ELR (cell line): ENCODE measurements around the gene TERT.

Experiments used
- DNase-seq: peaks from one replicate; pipeline ENCODE4 v3.0.0-alpha.2; 2015; ENCODE audit warnings: low read depth

The TERT gene

DNA sequence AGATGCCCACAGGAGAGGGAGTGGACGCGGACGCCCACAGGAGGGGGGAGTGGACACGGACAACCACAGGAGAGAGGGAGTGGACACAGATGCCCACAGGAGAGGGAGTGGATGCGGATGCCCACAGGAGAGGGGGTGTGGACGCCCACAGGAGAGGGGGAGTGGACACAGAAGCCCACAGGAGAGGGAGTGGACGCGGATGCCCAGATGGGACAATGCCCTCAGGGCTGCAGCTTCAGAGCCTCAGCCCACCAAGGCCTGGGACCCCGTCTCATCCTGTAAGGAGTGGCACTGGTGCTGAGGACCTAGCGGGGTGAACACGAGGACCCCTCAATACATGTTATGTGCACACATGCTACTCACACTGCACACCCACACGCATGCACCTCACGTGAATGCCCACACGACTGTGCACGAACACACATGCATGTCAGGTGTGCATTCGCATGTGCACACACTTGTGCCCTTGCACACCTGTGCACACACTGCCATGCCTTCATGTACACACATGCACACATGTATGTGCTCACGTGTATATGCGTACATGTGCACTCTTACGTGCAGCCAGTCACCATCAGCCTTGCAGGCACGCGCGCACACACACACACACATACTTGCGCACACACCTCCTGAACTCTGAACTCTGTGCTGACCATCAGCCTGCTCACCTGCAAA lies 34.9 kb downstream of the TERT start:
- DNase-seq, result no peak

GRCh38 chr5:1257841-1258240 lies 37.0 kb downstream of the TERT start:
- DNase-seq, result no peak

DNA sequence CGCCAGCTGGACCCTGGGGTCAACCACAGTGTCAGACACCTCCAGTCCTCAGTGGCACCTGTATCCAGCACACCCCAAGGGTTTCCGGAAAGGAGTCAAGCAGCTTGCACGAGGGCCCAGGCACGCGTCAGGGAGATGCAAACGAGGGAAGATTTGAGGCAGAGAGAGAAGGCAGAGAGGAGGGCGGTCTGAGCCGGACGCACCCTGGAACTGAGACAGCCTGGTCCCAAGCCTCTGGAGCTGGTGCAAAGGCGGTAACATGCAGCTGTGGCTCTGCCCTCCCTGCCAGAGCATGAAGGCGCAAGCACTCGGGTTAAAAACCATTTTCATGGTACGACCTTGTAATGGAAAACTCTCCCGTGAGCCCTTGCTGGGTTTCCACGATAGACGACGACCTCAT lies 37.5 kb downstream of the TERT start:
- no peak for DNase-seq

DNA sequence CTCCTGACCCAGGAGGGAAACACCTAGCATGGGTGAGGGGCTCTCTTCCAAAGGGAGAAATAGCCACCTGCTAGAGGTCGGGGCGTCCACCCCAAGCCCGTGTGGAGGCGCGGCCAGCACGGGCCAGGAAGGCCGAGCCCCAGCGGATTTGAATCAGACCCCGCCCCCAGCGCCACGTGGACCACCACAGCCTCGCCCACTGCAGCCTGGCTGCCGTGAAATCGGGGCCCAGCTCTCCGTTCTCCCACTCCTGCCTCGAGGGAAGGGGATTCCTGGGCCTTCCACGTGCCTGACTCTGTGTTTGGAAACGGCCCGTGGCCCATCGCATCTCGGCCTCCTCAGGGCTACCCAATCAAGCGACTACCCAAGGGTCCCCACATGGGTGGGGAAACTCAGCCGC lies 38.1 kb downstream of the TERT start:
- no peak for DNase-seq

GRCh38 chr5:1255081-1255561 lies 39.7 kb downstream of the TERT start:
- peak; percentile 61 for DNase-seq

DNA sequence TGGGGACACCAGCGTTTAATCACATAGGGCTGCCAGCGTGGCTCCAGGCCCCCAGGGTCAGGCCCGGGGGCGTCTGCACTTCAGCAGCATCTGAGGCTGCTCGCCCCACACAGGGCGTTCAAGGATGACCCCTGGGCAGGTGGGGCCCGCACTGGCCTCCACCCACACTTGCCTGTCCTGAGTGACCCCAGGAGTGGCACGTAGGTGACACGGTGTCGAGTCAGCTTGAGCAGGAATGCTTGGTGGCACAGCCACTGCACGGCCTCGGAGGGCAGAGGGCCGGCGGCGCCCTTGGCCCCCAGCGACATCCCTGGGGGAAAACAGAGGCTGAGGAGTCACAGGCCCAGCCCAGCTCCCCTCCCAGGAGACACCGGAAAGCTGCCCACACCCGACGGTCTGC lies 40.7 kb downstream of the TERT start:
- DNase-seq, result peak; percentile 59

DNA sequence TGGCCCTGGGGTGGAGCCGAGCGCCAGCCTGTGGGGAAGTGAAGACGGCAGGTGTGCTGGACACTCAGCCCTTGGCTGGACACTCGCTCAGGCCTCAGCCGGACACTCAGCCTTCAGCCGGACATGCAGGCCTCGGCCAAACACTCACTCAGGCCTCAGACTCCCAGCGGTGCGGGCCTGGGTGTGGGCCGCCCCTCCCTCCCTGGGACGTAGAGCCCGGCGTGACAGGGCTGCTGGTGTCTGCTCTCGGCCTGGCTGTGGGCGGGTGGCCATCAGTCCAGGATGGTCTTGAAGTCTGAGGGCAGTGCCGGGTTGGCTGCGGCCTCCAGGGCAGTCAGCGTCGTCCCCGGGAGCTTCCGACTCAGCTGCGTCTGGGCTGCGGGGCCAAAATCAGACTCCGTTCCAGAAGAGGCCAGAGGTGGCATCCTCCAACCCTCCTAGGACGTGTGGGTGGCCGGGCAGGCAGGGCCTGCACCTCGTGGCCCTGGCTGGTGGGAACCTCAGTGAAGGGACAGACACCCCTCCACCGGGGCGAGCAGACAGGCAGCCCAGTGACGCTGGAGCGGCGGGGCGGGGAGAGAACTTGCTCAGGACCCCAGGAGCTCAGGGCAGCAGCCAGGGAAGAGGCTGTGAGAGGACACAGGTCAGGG lies 41.3 kb downstream of the TERT start:
- DNase-seq, result peak; percentile 64

DNA sequence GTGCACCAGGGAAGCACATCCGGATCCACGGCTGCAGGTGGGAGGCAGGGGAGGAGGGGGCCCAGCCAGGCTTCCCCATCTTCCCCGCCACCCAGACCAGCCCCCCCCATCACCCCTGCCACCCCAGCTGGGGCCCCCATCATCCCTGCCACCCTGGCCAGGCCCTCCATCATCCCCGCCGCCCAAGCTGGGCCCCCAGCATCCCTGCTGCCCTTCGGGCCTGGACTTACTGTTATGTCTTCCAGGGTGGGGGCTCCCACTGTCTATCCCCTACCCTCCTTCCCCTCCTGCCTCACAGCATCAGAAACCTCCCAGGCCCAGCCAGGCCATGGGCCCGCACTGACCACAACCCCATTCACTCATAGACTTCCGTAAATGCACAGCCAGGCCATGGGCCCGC lies 42.2 kb downstream of the TERT start:
- DNase-seq, result no peak

DNA sequence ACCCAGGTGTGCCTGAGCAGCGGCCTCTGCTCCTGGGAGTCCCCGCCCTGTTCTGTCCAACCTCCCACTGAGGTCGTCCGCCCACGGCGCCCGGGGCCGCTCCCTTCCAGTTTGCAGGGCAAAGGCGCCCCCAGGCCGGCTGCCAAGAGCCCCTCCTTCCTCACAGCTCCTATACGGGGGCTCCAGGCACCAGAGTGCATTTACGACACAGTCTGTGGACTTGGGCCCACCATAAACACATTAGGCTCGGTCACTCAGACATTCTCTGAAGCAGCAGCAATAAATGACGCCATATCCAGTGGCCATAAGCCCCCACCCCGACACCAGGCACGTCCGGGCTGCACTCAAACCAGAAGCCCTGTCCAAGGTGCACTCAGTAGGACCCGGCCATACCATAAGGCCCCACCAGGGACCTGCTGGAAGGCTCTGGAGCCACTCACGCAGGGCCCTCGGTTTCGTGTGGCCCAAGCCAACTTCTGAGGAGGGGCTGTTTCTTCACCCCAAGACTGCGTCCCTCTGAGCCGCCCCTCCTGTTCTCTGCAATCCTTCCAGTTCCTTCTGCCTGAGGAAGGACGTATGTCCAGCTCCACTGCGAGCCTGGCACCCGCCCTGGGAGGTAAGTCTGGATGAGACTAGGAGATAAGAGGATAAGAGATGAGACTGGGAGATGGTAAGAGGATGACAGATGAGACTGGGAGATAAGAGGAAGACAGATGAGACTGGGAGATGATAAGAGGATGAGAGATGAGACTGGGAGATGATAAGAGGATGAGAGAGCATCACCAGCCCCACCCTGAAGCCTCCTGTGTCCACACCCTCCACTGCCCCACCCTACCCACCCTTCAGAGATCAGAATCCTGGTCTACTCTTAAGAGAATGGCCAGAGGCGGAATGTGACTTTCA lies 42.9 kb downstream of the TERT start:
- no peak for DNase-seq

DNA sequence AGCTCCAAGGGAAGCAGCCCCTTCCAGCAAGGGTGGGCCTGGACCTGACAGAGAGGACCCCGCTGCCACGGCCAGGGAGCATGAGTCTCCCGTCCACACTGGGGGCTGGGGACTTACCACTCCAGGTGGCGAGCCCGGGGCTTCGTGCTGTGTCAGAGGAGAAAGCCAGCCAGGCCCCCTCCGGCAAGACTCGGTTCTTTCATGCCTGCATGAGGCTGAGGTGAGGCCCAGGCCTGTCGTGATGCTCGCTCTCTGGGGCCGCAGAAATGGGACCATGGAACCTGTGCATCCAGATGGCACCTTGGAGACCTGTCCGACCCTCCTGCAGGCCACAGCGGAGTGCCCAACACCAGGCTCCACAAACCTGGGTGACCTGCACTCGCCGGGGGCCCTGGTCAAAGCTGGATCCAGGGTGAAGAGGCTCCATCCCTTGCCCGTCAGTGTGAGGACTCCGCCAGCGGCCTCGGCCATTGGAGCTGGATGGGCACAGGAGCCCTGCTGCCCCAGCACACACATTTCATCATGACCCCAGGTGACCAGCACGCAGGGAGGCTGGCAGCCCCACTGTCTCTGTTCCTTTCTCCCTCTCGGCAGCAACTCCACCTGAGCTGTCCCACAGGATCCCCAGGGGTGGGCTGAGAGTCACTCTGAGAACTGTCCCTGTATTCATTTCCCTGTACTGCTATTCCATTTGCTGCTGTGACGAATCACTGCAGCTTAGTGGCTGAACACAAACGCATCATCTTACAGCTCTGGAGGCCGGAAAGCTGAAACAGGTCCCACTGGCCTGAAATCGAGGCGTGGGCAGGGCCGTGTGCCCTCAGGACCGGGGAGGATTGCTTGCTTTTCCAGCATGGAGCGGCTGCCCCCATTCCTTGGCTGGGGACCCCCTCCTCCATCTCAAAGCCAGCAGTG lies 45.2 kb downstream of the TERT start:
- no peak for DNase-seq

DNA sequence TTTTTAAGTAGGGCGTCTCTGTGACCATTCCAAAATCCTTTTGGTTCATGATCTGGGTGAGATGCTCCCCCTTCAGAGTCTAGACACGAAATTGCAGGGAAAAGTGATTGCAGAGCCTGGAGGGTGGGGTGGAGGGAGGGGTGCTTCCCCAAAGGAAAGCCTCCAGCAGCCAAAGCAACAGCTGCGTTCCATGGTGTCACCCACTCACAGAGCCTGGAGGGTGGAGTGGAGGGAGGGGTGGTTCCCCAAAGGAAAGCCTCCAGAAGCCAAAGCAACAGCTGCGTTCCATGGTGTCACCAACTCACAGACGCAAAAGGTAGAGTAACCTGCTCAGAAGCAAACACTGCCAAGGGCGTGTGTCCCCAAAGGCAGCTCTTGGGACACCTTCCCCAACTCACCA lies 47.1 kb downstream of the TERT start:
- DNase-seq, result no peak

- no peak for DNase-seq
Measured at GRCh38 chr5:1246711-1247431, 48.0 kb downstream of the TERT start.

DNA sequence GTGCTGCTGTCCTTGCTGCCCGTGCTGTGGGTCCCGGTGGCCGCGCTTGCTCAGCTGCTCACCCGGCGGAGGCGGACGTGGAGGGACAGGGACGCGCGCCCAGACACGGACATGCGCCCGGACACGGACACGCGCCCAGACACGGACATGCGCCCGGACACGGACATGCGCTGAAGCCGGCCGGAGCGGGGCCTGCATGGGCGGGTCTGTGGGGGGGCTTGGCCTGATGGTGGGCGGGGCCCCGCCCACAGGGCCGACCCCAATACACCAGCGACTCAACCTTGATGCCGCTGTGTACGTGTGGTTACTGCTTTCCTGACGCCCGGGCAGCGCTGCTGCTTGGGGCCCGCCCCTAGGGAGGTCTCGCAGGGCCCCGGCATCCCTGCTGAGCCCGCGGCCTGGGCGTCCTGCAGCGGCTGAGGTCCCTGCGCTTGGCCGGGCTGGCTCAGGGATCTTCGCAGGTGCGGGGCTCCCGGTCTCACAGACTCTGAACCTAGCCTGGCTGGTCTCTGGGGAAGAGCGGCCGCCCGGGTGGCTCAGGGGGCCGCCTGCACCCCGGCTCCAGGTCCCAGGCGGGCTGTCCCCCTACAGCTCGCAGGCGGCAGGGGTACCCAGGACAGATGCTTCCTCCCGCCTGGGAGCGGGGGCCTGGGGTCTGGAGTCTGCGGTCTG lies 48.8 kb downstream of the TERT start:
- no peak for DNase-seq

GRCh38 chr5:1244976-1245375 lies 49.9 kb downstream of the TERT start:
- no peak for DNase-seq

- no peak for DNase-seq
Measured at GRCh38 chr5:1244255-1244654, 50.6 kb downstream of the TERT start.

DNA sequence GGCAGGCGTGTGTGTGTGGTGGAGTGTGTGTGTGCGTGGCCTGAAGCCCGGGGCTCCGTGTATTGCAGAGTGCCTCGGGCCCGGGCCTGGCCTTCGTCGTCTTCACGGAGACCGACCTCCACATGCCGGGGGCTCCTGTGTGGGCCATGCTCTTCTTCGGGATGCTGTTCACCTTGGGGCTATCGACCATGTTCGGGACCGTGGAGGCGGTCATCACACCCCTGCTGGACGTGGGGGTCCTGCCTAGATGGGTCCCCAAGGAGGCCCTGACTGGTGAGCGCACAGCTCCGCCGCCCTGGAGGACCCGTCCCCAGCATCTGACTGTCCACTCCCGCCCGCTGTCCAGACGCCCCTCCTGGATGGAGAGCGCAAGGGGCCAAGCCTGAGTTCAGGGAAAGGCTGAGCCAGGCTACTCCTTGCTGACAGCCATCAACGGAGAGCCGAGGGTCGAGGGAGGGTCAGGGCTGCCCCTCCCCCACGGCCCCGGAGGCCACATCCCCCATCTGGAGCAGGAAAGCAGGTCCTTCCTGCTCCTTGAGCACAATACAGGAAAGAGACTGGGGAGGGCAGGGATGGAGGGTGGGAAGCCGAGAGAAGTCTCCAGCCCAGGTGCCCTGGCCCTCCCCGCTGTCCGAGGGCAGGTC lies 51.3 kb downstream of the TERT start:
- no peak for DNase-seq

- DNase-seq, result no peak
Measured at GRCh38 chr5:1242733-1243486, 52.0 kb downstream of the TERT start.

- no peak for DNase-seq
Measured at GRCh38 chr5:1241509-1242080, 53.3 kb downstream of the TERT start.
